Neural crest cell (in vitro differentiated cells): Measurements from ENCODE around the gene CDH23. TPM values are rescaled to one million over a fixed set of nuclear protein-coding genes. Genes with fewer than 3 reads are reported as not detected.

ENCODE experiments used
- DNase-seq: peaks from one replicate; pipeline ENCODE4 v3.0.0; 2021; ENCODE audit warnings: low read depth, mixed read lengths, low spot score
- H3K27ac Mint-ChIP-seq: one replicate; pipeline ENCODE4 v1.8.0; 2021; ENCODE audit warnings: mild to moderate bottlenecking, mixed read lengths; ENCODE audit not compliant: unreplicated experiment
- H3K27me3 Mint-ChIP-seq: 2 replicates; pipeline ENCODE4 v1.8.0; 2021; ENCODE audit warnings: low read depth, mild to moderate bottlenecking, mixed read lengths
- H3K36me3 Mint-ChIP-seq: 2 replicates; pipeline ENCODE4 v1.8.0; 2021; ENCODE audit warnings: low read depth, mild to moderate bottlenecking, mixed read lengths
- H3K4me1 Mint-ChIP-seq: 2 replicates; pipeline ENCODE4 v1.8.0; 2021; ENCODE audit warnings: mixed read lengths
- H3K4me3 Mint-ChIP-seq: one replicate; pipeline ENCODE4 v1.8.0; 2021; ENCODE audit warnings: mild to moderate bottlenecking, mixed read lengths
- H3K9me3 Mint-ChIP-seq: 2 replicates; pipeline ENCODE4 v1.8.0; 2021; ENCODE audit warnings: mixed read lengths
- CTCF ChIP-seq: fragments of 200-600 bp; sonication (generic); conservative IDR thresholded peaks from 2 replicates; pipeline ENCODE4 v1.5.0; 2021; ENCODE audit warnings: antibody characterized with exemption, mild to moderate bottlenecking
- total RNA-seq: library from RNA; stranded (reverse); gene quantifications from 2 replicates; pipeline ENCODE4 v1.2.1, GENCODE V29; 2021

CDH23 gene
- total RNA-seq, 1 donor from 2014 or later, result 2.6 TPM

- DNase-seq, result no peak
- H3K9me3 Mint-ChIP-seq, result no peaks in the 10 kb centered on the region
- peaks cover 7% of the 10 kb centered on the region for H3K4me1 Mint-ChIP-seq
- no peaks in the 10 kb centered on the region for H3K27me3 Mint-ChIP-seq
- no peak overlapping the region for H3K27ac Mint-ChIP-seq
- TF ChIP-seq CTCF, result no peak
- H3K4me3 Mint-ChIP-seq, result no peak overlapping the region
- no peaks in the 10 kb centered on the region for H3K36me3 Mint-ChIP-seq
Measured at GRCh38 chr10:71648254-71648932, 251.7 kb downstream of the CDH23 start.

- Mint-ChIP-seq H3K9me3 (no peaks in the 10 kb centered on the region), H3K4me1 (peaks cover 7% of the 10 kb centered on the region), H3K4me3 (no peak overlapping the region), H3K27ac (no peak overlapping the region), H3K36me3 (no peaks in the 10 kb centered on the region), H3K27me3 (no peaks in the 10 kb centered on the region)
- DNase-seq, result no peak
- TF ChIP-seq CTCF, result no peak
Measured at GRCh38 chr10:71648933-71649320, 252.2 kb downstream of the CDH23 start.

GRCh38 chr10:71649631-71650030 lies 252.9 kb downstream of the CDH23 start:
- Mint-ChIP-seq H3K36me3 (no peaks in the 10 kb centered on the region), H3K27ac (no peak overlapping the region), H3K4me3 (no peak overlapping the region), H3K4me1 (peaks cover 7% of the 10 kb centered on the region), H3K27me3 (no peaks in the 10 kb centered on the region), H3K9me3 (no peaks in the 10 kb centered on the region)
- DNase-seq, result no peak
- no peak for TF ChIP-seq CTCF

GRCh38 chr10:71650397-71650796 lies 253.7 kb downstream of the CDH23 start:
- Mint-ChIP-seq H3K4me1 (peaks cover 7% of the 10 kb centered on the region), H3K36me3 (no peaks in the 10 kb centered on the region), H3K4me3 (no peak overlapping the region), H3K27me3 (no peaks in the 10 kb centered on the region), H3K9me3 (no peaks in the 10 kb centered on the region), H3K27ac (no peak overlapping the region)
- TF ChIP-seq CTCF, result no peak
- DNase-seq, result no peak

GRCh38 chr10:71651428-71651827 lies 254.7 kb downstream of the CDH23 start:
- Mint-ChIP-seq H3K27ac (no peak overlapping the region), H3K4me1 (peaks cover 7% of the 10 kb centered on the region), H3K36me3 (no peaks in the 10 kb centered on the region), H3K27me3 (no peaks in the 10 kb centered on the region), H3K4me3 (no peak overlapping the region), H3K9me3 (no peaks in the 10 kb centered on the region)
- no peak for DNase-seq
- no peak for TF ChIP-seq CTCF
